CD4-positive, alpha-beta T cell treated with Interleukin-6 at 100 ng/mL for 8 hours (primary cell): ENCODE measurements around the gene ADRM1.

Experiments
- DNase-seq: peaks from one replicate; pipeline ENCODE4 v3.0.0-alpha.2; 2020; ENCODE audit warnings: mixed read lengths, low spot score

The ADRM1 gene

DNA sequence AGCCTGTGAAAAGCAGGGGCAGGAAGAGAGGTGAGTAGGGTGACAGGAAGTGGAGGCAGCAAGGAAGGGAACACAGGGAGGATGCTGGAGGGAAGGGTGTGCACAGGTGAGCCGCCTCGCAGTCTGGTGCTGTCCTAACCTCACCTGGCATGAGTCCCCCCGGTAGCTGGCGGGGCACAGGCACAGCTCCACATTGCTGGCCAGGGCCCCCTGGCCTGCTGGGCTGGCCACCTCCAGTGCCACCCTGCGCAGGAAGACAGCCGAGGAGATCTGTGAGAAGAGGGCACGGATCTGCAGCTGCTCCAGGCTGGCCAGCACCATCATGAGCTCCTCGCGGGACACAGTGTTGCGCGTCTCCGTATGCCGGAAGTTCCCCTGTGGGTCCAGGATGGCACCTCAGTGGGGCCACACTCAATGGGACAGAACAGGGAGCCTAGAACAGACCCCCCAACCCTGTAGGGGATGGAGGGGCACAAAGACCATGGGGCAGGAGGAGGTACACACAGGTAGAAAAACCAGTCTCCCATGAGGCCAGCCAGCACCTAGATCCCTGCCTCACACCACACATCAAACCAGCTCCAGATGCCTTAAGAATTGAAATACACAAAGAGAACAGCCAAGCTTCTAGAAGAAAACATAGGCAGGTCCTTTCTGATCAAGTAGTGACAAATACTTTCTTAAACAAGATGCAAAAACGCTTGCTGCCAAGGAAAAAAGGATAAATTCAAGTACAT is 22.5 kb downstream of the ADRM1 start:
- no peak for DNase-seq

DNA sequence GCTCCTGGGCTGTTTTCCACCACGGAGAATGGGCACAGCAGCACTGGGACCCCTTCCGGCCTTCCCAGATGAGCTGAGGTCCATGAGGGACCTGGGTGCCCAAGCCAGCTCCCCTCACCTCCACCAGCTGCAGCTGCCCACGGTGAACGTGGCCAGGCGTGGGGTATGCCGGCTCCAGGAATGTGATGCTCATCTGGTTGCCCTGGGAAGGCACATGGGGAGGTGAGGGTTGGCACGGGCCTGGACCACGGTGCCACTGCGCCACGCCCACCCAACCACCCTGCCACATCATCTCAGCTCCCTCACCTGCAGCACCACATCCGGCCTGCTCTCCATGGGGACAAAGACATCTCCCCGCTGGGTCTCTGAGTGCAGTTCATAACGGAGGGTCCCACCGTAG is 23.8 kb downstream of the ADRM1 start:
- DNase-seq, result no peak

DNA sequence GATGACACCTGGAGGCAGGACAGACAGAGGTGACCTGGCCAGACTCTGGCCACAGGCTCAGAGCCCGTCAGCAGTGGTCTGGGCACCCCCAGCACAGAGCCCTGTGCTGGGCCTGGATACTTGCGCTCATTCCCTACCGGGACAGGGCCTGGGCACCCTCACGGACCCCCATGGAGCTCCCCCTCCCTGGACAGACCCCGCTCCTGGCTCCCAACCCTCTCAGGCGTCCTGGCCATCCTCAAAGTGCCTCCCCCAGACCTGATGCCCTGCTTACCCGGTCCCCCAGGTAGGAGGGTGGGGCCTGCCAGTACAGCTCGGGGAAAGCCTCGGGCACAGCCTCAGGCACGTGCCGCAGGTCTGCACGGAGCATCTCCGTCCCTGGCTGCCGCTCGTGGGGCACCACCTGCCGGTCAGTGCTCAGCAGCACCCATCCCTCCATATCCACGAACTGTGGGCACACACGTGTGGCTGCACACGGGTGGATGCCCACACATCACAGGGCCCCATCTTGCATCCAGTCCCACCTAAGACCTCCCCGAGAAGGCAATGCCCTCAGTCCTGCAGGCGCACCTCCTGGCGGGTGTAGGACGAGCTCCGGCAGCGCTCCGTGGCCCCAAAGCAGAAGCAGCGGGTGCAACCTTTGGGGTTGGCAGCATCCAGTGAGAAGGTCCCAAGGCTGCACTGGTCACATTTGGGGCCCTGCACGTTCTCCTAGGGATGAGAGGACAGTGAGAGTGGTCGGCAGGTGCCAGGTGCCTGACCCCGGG is 24.3 kb downstream of the ADRM1 start:
- DNase-seq, result no peak

DNA sequence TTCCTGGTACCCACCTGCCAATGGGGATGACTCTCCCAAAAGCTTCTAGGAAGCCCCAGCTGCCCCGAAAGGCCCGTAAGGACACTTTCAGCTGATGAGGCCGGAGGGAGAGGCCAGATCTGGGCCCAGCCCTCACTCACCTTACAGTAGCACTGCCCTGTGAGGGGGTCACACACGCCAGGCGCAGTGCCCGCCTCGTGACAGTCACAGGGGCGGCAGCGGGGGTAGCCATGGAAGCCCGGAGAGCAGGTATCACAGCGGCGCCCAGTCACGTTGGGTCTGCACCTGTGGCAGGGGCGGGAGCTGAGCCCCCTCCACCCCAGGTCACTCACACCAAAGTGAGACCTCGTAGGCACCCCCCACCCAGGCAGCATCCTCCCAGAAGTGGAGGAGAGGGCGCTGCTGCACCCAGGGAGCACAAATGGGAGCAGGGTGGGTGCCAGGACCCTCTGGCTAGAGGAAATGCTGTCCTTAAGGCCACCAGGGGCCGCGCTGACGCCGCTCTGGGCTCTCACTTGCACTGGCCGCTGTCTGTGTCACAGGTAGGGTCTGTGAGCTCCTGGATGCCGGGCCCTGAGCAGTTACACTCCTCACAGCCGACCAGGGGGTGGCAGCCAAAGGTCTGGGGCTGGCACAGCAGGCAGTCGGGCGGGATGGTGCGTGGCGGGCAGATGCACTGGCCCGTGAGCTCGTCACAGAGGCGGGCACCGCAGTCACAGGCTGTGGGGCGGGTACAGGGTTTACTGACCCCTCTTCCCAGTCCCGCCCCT is 25.1 kb downstream of the ADRM1 start:
- DNase-seq, result no peak

DNA sequence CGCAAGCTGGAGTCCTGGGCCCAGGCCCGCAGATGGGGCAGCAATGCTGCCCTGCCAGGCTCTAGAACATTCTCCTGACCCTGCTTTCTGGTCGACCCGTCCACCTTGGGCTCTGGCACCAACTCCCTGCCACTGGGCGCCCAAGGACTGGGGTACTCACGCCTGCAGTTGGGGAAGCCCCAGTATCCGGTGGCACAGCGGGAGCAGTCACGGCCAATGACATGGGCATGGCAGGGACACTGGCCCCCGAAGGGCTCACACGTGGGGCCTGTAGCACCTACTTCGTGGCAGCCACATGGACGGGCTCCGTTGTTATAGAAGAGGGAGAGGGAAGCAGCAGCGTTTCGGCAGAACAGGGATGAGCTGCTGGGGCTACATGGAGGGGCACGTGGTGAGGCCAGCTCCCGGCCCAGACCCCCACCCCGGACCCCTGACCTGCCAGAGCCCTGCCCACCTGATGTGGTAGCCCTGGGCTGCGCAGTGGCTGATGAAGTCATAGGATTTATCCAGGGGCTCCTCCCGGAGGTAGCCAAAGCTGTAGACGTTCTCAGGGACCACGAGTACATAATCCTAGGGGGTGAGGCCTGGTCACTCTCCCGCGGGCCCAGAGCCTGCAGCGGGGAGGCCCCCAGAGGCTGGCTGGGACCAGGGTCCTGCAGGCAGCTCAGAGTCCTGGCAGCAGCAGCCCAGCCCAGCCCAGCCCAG is 26.0 kb downstream of the ADRM1 start:
- no peak for DNase-seq

GRCh38 chr20:62329389-62330377 is 26.9 kb downstream of the ADRM1 start:
- no peak for DNase-seq

- DNase-seq, result no peak
Observed at GRCh38 chr20:62330576-62331317, 27.9 kb downstream of the ADRM1 start.

GRCh38 chr20:62331347-62331746 is 28.6 kb downstream of the ADRM1 start:
- no peak for DNase-seq

DNA sequence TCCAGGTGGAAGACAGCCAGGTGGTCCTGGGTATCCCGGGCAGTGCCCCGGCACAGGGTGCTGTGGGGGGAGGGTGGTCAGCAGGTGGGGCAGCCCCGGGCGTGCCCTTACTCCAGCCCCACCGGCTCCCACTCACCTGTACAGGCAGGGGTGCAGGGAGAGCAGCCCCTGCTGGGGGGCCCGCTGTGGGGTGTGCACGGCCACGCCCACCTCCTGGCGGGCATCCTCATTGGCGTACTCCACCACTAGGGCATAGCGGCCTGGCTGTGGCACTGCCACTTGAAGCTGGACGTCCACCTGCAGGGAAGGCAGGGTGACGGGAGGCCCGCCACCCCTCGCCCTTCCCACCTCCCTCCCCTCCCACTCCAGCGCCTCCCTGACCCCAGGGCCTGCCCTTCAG is 29.6 kb downstream of the ADRM1 start:
- no peak for DNase-seq

GRCh38 chr20:62332989-62333819 is 30.4 kb downstream of the ADRM1 start:
- DNase-seq, result no peak

- DNase-seq, result no peak
Observed at GRCh38 chr20:62333820-62334595, 31.2 kb downstream of the ADRM1 start.

- DNase-seq, result no peak
Observed at GRCh38 chr20:62334881-62335280, 32.1 kb downstream of the ADRM1 start.

DNA sequence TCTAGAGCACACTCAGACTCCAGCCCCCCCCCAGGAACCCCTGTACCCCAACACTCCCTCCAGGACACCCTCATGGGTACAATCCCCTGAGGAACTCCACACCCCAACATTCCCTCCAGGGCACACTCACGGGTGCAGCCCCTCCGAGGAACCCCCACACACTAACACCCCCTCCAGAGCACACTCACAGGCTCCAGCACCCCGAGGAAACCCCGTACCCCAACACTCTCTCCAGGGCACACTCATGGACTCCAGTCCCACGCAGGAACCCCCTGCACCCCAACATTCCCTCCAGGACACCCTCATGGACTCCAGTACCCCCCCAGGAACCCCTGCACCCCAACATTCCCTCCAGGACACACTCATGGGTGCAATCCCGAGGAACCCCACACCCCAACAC is 32.7 kb downstream of the ADRM1 start:
- no peak for DNase-seq

- DNase-seq, result no peak
Observed at GRCh38 chr20:62336329-62336728, 33.5 kb downstream of the ADRM1 start.

- no peak for DNase-seq
Observed at GRCh38 chr20:62336775-62337557, 34.2 kb downstream of the ADRM1 start.

DNA sequence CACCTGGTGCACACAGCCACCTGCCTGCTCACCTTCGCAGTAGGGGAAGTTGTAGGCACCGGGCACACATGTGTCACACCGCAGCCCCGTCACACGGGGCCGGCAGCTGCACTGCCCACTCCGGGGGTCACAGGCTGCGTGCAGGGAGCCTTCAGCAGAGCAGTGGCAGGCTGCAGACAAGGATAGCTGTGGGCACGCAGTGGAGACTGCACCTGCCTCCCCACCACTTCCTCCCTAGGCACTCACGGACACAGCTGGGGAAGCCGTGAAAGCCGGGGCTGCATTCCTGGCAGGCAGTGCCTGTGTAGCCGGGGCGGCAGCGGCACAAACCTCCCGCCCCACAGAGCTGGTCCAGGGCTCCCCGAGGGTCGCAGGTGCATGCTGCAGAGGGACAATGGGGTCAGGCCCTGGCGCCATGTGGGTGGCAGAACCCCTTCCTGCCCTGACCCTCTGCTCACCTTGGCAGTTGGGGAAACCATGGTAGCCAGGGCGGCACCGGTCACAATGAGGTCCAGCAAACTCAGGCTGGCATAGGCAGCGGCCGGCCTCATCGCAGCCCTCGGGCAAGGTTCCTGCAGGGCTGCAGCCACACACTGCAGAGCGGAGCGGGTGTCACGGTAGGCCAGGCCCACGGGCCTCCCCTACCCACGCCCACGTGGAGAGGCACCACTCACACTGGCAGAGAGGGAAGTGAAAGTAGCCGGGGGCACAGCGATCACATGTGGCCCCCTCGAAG is 34.9 kb downstream of the ADRM1 start:
- no peak for DNase-seq

GRCh38 chr20:62338294-62338620 is 35.5 kb downstream of the ADRM1 start:
- DNase-seq, result no peak
